GM11168 (cell line): ENCODE measurements around the gene SRPK2.
"Not testable (repeated sequence)": the region's sequence is repeated elsewhere in the genome, so short reads cannot be mapped to it uniquely, and the experiment has no call there.

Experiments
- in situ Hi-C: fragments of 300-500 bp; cut with MboI; formaldehyde crosslinking; loops from one replicate; pipeline ENCODE4 v1.12.0; 2022; ENCODE audit warnings: low sequenced_read_pairs; ENCODE audit not compliant: unreplicated experiment

The SRPK2 gene

DNA sequence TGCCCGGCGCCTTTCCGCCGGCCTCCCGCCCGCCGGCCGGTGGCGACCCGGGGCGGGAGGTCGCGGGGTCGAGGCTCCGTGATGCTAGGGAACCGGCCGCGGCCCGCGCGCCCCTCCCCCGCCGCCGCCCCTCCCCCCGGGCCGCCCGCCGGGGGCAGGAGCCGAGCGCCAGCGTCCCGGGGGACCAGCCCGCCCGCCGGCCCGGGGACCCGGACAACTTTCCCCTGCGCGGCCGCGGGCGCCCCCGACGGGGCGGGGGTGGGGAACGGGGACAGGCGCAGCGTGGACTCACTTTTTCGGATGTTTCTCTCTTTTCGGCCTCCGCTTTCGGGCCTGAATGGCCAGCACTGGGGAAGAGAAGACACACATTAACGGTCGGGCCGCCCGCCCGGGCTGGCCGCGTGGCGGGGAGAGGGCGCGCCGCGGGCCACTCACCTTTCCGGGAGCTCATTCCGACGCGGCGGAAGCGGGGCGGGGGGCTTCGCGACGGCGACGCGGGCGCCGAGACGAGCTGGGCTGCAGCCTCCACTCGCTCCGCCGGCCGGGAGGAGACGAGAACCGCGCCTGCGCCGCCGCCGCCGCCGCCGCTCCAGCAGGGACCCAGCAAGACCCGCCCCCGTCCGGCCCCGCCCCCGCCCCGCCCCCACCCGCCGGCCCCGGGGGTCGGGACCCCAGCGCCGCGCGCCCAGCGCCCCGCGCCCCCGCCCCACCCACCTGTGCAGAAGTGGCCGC is at the start of gene SRPK2:
Gene SRPK2 (minus strand): TSS at position 566 of the 732 bp plus-strand sequence.
- in situ Hi-C loops: no loop called here

DNA sequence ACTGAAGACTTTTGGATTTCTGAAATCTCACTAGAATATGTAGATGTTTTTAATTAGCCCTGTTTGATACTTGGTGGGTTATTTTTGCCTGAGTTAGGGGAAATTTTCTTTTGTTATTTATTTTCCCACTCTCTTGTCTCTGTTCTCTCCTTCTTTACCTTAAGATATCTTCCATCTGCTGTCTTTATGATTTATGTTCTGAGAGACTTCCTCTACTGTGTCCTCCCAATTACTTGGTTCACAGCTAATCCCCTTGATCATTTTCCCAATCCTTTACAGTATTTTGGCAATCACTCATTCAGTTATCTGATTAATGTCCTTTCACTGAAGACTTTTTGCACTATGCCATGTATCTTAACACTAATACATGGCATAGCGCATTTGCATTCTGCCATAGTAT is 49.5 kb upstream of the SRPK2 start:
- in situ Hi-C loops: no loop called here

GRCh38 chr7:105437356-105437755 is 48.6 kb upstream of the SRPK2 start:
- in situ Hi-C loops: not testable (repeated sequence)

DNA sequence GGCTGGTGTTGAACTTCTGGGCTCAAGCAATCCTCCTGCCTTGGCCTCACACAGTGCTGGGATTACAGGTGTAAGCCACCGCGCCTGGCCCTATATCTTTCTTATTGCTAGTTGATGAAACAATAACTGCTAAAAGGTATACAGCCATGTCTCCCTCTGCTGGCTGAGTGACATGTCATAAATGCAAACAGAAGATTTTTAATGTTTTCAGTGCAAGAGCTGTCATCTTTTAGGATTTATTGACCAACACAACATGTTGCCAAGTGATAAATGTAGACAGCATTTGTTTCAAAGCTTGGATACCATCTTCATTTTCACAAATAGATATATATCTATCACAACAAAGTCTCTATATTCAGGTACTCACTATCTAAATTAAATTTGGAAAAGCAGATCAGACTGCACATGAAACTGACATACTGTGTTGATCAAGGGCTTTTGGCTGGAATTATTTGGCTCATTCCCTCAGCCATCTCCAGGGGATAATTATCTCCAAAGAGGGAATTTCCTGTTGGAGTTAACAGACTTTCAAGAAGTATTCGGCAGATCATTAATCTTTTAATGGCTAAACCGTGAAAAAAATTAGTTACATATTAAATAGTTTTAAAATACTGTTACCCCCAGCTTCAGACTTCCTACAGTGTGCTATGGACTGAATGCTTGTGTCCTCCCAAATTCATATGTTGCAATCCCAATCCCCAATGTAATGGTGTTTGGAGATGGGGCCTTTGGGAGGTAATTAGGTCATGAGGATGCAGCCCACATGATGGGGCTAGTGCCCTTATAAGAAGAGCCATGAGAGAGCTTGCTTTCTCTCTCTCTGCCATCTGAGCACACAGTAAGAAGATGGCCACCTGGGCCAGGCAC is 41.3 kb upstream of the SRPK2 start:
- in situ Hi-C loops: no loop called here

DNA sequence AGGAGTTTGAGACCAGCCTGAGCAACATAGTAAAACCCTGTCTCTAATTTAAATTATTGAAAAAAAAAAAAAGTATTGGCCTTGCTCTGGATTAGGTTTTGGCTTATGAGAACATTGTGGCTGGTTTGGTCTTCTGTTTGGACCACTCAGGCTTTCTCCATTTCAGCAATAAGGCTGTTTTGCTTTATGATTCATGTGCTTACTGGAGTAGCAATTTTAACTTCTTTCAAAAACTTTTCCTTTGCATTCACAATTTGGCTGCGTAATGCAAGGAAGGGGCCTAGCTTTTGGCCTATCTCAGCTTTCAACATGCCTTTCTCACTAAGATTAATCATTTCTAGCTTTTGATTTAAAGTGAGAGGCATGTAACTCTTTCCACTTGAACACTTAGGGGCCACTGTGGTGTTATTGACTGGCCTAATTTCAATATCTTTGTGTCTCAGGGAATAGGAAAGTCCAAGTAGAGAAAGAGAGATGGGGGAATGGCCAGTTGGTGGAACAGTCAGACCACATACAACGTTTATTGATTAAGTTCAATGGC is 38.0 kb upstream of the SRPK2 start:
- in situ Hi-C loops: no loop called here

DNA sequence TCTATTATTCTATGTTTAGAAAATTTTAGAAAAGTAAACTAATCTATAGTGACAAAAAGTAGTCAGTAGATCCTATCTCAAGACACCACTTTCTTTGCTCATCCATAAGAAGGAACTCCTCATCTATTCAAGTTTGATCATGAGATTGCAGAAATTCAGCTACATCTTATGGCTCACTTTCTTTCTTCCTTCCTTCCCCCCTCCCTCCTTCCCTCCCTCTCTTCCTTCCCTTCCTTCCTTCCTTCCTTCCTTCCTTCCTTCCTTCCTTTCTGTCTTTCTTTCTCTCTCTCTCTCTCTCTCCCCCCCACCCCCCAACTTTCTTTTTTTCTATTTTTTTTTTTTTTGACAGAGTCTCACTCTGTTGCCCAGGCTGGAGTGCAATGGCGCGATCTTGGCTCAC is 35.3 kb upstream of the SRPK2 start:
- in situ Hi-C loops: no loop called here

GRCh38 chr7:105413887-105414437 is 25.2 kb upstream of the SRPK2 start:
- in situ Hi-C loops: no loop called here

GRCh38 chr7:105410774-105411173 is 22.1 kb upstream of the SRPK2 start:
- in situ Hi-C loops: not testable (repeated sequence)

- in situ Hi-C loops: not testable (repeated sequence)
These were observed 21.1 kb upstream of the SRPK2 start for GRCh38 chr7:105409775-105410174.

GRCh38 chr7:105408791-105409410 is 20.2 kb upstream of the SRPK2 start:
- in situ Hi-C loops: no loop called here

GRCh38 chr7:105403128-105403527 is 14.4 kb upstream of the SRPK2 start:
- in situ Hi-C loops: no loop called here

DNA sequence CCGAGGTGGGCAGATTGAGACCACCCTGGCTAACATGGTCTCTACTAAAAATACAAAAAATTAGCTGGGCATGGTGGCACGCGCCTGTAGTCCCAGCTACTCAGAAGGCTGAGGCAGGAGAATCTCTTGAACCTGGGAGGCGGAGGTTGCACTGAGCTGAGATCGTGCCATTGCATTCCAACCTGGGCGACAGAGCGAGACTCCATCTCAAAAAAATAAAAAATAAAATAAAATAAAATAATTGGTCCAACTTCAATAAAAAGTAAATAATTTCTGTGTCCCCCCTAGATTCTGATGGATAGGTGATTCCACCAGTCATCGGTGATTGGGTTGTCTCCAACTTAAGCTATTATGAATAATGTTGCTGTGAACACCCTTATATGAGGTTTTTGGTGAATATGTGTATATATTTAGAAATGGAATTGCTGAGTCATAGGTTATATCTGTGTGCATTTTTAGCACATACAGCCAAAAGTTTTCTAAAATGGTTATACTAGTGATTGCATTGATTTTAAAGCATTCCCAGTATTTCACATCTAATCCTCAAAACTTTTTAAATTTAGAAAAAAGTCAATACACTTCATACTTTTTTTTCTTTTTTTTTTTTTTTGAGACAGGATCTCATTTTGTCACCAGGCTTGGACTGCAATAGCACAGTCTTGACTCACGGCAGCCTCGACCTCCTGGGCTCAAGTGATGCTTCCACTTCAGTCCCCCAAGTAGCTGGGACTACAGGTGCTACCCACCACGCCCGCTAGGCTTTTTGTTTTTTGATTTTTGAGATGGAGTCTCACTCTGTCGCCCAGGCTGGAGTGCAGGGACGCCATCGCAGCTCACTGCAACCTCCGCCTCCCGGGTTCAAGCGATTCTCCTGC is 13.7 kb upstream of the SRPK2 start:
- in situ Hi-C loops: no loop called here

DNA sequence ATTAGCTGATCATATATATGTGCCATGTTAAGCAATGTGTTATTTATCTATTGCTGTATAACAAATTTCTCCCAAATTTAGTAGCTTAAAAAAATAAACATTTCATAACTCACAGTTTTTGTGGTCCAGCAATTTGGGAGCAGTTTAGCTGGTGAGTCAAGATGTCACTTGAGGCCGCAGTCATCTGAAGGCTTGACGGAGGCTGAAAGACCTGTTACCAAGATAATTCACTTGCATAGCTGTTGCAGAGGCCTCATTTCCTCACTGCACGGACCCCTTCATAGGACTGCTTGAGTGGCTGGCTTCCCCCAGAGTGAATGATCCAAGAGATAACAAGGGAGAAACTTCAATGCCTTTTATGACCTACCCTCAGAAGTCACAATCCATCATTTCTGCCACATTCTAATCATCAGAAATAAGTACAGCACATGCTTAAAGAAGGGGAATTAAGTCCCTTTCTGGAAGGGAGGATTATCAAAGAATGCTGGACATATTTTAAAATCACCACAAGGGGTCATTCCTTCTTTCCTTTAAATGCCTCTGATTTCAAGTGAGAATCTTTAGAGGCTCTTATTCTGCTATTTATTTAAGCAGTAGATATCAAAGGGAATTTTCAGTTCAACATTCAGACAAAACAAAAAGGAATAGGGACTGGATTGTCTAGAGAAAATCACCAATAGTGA is 10.5 kb upstream of the SRPK2 start:
- in situ Hi-C loops: no loop called here

DNA sequence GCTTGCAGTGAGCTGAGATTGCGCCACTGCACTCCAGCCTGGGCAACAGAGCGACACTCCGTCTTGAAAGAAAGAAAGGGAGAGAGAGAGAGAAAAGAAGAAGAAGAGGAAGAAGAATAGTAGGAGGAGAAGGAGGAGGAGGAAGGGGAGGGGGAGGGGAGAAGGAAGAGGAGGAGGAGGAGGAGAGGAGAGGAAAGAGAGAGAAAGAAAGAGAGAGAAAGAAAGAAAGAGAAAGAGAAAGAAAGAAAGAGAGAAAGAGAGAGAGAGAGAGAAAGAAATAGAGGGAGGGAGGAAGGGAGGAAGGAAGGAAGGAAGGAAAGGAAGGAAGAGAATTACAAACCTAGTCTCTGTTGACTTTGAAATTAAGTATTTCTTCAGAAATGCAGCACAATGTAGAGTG is 7.8 kb upstream of the SRPK2 start:
- in situ Hi-C loops: no loop called here

- in situ Hi-C loops: no loop called here
These were observed 2.7 kb upstream of the SRPK2 start for GRCh38 chr7:105391429-105391828.

GRCh38 chr7:105389889-105390288 is 1.2 kb upstream of the SRPK2 start:
- in situ Hi-C loops: no loop called here

DNA sequence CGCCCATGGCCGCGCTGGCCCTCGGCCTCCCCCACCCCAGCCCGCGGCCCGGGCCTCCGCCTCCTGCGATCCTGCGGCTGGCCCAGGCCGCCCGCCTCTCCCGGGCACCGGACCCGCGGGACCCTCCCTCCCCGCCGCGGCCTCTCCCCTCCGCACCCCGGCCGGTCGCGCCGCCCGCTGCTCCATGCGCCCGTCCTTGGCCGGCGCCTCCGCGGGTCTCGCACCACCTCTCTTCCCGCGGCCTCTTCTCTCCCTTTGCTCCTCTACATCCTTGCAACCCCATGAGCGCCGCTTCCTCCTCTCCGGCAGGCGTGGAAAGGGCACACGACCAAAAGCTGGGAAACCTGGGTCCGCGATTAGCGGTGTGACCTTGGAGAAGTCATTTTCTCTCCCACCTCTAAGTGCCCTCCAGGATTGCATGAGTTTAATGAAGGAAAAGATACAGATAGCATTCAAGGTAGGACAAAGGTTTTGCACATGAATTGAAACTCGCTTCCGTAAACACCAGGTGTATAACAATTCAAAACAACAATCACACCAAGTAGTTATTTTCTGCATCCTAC is 448 bp upstream of the SRPK2 start:
- in situ Hi-C loops: no loop called here

GRCh38 chr7:105387508-105388355 is 989 bp downstream of the SRPK2 start:
- in situ Hi-C loops: no loop called here
